LNCaP clone FGC (cell line): ENCODE results near the gene NCCRP1.

Experiments
- DNase-seq: peaks from one replicate; pipeline ENCODE4 v3.0.0-alpha.2; 2011; ENCODE audit warnings: low read depth
- H3K4me3 ChIP-seq: 2 replicates; pipeline ENCODE4 v1.5.1; 2011; ENCODE audit warnings: mild to moderate bottlenecking, low read depth, low read length, control low read depth
- CTCF ChIP-seq: IDR thresholded peaks from 2 replicates; pipeline ENCODE4 v1.5.1; 2012; ENCODE audit warnings: mild to moderate bottlenecking; ENCODE audit not compliant: control insufficient read depth, insufficient read depth; ENCODE audit errors: extremely low read depth

NCCRP1 gene

GRCh38 chr19:39180749-39181148 is 16.0 kb upstream of the NCCRP1 start:
- no peak for TF ChIP-seq CTCF
- DNase-seq, result no peak
- H3K4me3 ChIP-seq, result no peak overlapping the region

- DNase-seq, result no peak
- H3K4me3 ChIP-seq, result no peak overlapping the region
- TF ChIP-seq CTCF, result no peak
These were observed 15.1 kb upstream of the NCCRP1 start for GRCh38 chr19:39181500-39182173.

GRCh38 chr19:39182174-39182505 is 14.6 kb upstream of the NCCRP1 start:
- no peak for TF ChIP-seq CTCF
- no peak for DNase-seq
- no peak overlapping the region for H3K4me3 ChIP-seq

GRCh38 chr19:39183104-39183503 is 13.7 kb upstream of the NCCRP1 start:
- H3K4me3 ChIP-seq, result no peak overlapping the region
- TF ChIP-seq CTCF, result no peak
- no peak for DNase-seq

GRCh38 chr19:39186391-39186790 is 10.4 kb upstream of the NCCRP1 start:
- TF ChIP-seq CTCF, result no peak
- no peak overlapping the region for H3K4me3 ChIP-seq
- DNase-seq, result no peak

GRCh38 chr19:39187552-39187943 is 9.2 kb upstream of the NCCRP1 start:
- no peak overlapping the region for H3K4me3 ChIP-seq
- no peak for DNase-seq
- no peak for TF ChIP-seq CTCF

GRCh38 chr19:39188960-39189359 is 7.8 kb upstream of the NCCRP1 start:
- DNase-seq, result no peak
- no peak overlapping the region for H3K4me3 ChIP-seq
- no peak for TF ChIP-seq CTCF
